ENCODE measurements around the gene KSR1.

DNA sequence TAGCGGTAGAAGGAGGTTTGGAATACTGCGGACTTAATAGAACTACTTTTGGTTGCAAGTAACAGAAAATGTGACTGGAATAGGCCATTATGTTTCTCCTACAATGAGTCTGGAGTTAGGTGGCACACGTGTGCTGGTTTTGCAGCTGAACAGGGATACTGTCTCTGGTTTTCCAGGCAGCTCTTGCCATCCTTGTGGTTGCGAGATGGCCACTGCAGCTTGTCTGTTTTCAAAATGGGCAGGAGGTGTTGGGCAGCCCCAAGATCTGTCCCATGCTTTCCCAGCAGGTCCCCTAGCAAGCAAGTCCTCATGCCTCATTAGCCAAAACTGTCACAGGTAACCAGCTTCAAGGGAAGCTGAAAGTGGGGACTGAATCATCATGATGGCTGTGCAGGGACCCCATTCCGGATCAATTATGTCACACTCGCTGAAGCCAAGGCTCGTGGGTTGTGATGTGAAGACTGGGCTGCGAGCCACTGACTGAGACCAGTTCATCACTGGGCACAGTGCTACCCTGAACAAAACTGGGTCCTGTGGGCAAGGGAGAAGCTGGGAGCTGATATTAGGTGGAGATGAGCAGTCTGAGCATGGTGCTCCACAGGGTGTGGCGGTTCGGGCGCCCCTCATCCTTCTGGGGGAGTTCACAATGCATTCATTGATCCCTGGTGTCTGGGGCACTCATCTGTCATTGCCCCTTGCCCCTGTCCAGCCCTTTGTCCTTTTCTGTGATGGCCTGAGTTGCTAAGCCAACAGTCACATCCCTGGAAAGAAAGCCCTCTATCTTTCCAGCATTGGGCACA is 82.1 kb downstream of the KSR1 start:
- no peak for TF ChIP-seq CTCF (conservative IDR thresholded peaks at IDR 0.05)
- TF ChIP-seq ZFX (IDR thresholded peaks at IDR 0.05) = no peak
